DMS153 (cell line): Measurements from ENCODE around the gene SUGCT.
"Not testable (repeated sequence)": the region's sequence is repeated elsewhere in the genome, so short reads cannot be mapped to it uniquely, and the experiment has no call there.

Experiments
- DNase-seq: peaks from one replicate; lab custom pipeline; 2025; lab: John Stamatoyannopoulos, UW

Gene SUGCT

GRCh38 chr7:40263752-40264390 is 129.1 kb downstream of the SUGCT start:
- no peak for DNase-seq

GRCh38 chr7:40267583-40267982 is 132.8 kb downstream of the SUGCT start:
- DNase-seq, result no peak

- DNase-seq, result not testable (repeated sequence)
Measured at GRCh38 chr7:40268810-40269209, 134.0 kb downstream of the SUGCT start.

- DNase-seq, result no peak
Measured at GRCh38 chr7:40276061-40276460, 141.3 kb downstream of the SUGCT start.

GRCh38 chr7:40279991-40280390 is 145.2 kb downstream of the SUGCT start:
- DNase-seq, result no peak

- DNase-seq, result no peak
Measured at GRCh38 chr7:40282858-40283257, 148.1 kb downstream of the SUGCT start.

- no peak for DNase-seq
Measured at GRCh38 chr7:40283391-40283790, 148.6 kb downstream of the SUGCT start.

- DNase-seq, result no peak
Measured at GRCh38 chr7:40288827-40289226, 154.0 kb downstream of the SUGCT start.

GRCh38 chr7:40297741-40298311 is 163.0 kb downstream of the SUGCT start:
- DNase-seq, result no peak

GRCh38 chr7:40298421-40298820 is 163.6 kb downstream of the SUGCT start:
- DNase-seq, result no peak

- no peak for DNase-seq
Measured at GRCh38 chr7:40299097-40299496, 164.3 kb downstream of the SUGCT start.

- no peak for DNase-seq
Measured at GRCh38 chr7:40300146-40300670, 165.4 kb downstream of the SUGCT start.

- no peak for DNase-seq
Measured at GRCh38 chr7:40301486-40302068, 166.8 kb downstream of the SUGCT start.

- DNase-seq, result no peak
Measured at GRCh38 chr7:40303996-40304395, 169.2 kb downstream of the SUGCT start.

- no peak for DNase-seq
Measured at GRCh38 chr7:40305229-40305628, 170.4 kb downstream of the SUGCT start.

- DNase-seq, result no peak
Measured at GRCh38 chr7:40306025-40306424, 171.2 kb downstream of the SUGCT start.

GRCh38 chr7:40306596-40306995 is 171.8 kb downstream of the SUGCT start:
- DNase-seq, result no peak

- DNase-seq, result no peak
Measured at GRCh38 chr7:40310258-40310657, 175.5 kb downstream of the SUGCT start.

GRCh38 chr7:40311307-40311706 is 176.5 kb downstream of the SUGCT start:
- DNase-seq, result no peak

GRCh38 chr7:40315277-40315676 is 180.5 kb downstream of the SUGCT start:
- no peak for DNase-seq

- no peak for DNase-seq
Measured at GRCh38 chr7:40316176-40316575, 181.4 kb downstream of the SUGCT start.

GRCh38 chr7:40324914-40325313 is 190.1 kb downstream of the SUGCT start:
- DNase-seq, result no peak

- no peak for DNase-seq
Measured at GRCh38 chr7:40327113-40327512, 192.3 kb downstream of the SUGCT start.

GRCh38 chr7:40327873-40328272 is 193.1 kb downstream of the SUGCT start:
- no peak for DNase-seq
